Trophoblast cell (in vitro differentiated cells and primary cell): ENCODE measurements around the gene COQ5.
A peak's percentile ranks its signal among the peaks of the same experiment; 100 is the strongest.

Experiments
- DNase-seq, 2 donors: peaks; one replicate each; pipeline ENCODE4 v3.0.0-alpha.2; 2016
- H2AFZ ChIP-seq: 2 replicates; pipeline ENCODE4 v1.6.1; 2013; ENCODE audit warnings: low read length, moderate library complexity, mild to moderate bottlenecking; ENCODE audit not compliant: insufficient read depth, poor library complexity
- H2AK5ac ChIP-seq: 2 replicates; pipeline ENCODE4 v1.6.1; 2013; ENCODE audit warnings: mild to moderate bottlenecking, low read length
- H2BK120ac ChIP-seq: 2 replicates; pipeline ENCODE4 v1.6.1; 2013; ENCODE audit warnings: low read length, mild to moderate bottlenecking, moderate library complexity; ENCODE audit not compliant: insufficient read depth, poor library complexity
- H2BK12ac ChIP-seq: 2 replicates; pipeline ENCODE4 v1.6.1; 2013; ENCODE audit warnings: mild to moderate bottlenecking, low read length, moderate library complexity
- H2BK5ac ChIP-seq: 2 replicates; pipeline ENCODE4 v1.6.1; 2013; ENCODE audit warnings: low read length, low read depth, moderate library complexity, mild to moderate bottlenecking; ENCODE audit not compliant: poor library complexity
- H3K14ac ChIP-seq: 2 replicates; pipeline ENCODE4 v1.6.1; 2013; ENCODE audit warnings: mild to moderate bottlenecking, low read length
- H3K18ac ChIP-seq: 2 replicates; pipeline ENCODE4 v1.6.1; 2013; ENCODE audit warnings: mild to moderate bottlenecking, low read length
- H3K23ac ChIP-seq: 2 replicates; pipeline ENCODE4 v1.6.1; 2013; ENCODE audit warnings: low read length
- H3K27ac ChIP-seq: 2 replicates; pipeline ENCODE4 v1.5.1; 2013; ENCODE audit warnings: low read depth, mild to moderate bottlenecking, inconsistent platforms, low read length, moderate library complexity
- H3K27me3 ChIP-seq: 2 replicates; pipeline ENCODE4 v1.6.1; 2013; ENCODE audit warnings: inconsistent platforms, mild to moderate bottlenecking, low read length, moderate library complexity; ENCODE audit not compliant: insufficient read depth
- H3K36me3 ChIP-seq, 2 experiments: 1 replicate in 1 of 2; 2 replicates in 1 of 2; pipeline ENCODE4 v1.6.1; 2013; ENCODE audit warnings: low read length in 2 of 2, mild to moderate bottlenecking in 2 of 2, moderate library complexity in 1 of 2; ENCODE audit not compliant: insufficient read depth in 2 of 2, control insufficient read depth in 1 of 2
- H3K4ac ChIP-seq: 2 replicates; pipeline ENCODE4 v1.6.1; 2013; ENCODE audit warnings: low read depth, mild to moderate bottlenecking, low read length, moderate library complexity
- H3K4me1 ChIP-seq, 2 experiments: 1 replicate in 1 of 2; 2 replicates in 1 of 2; pipeline ENCODE4 v1.6.1; 2013; ENCODE audit warnings: low read length in 2 of 2, mild to moderate bottlenecking in 2 of 2, moderate library complexity in 1 of 2; ENCODE audit not compliant: insufficient read depth in 2 of 2, control insufficient read depth in 1 of 2
- H3K4me2 ChIP-seq: 2 replicates; pipeline ENCODE4 v1.6.1; 2013; ENCODE audit warnings: inconsistent platforms, mild to moderate bottlenecking, low read length, moderate library complexity
- H3K4me3 ChIP-seq: 2 replicates; pipeline ENCODE4 v1.5.1; 2013; ENCODE audit warnings: mild to moderate bottlenecking, low read depth, low read length, inconsistent platforms
- H3K79me1 ChIP-seq: one replicate; pipeline ENCODE4 v1.6.1; 2013; ENCODE audit warnings: low read length
- H3K79me2 ChIP-seq: 2 replicates; pipeline ENCODE4 v1.6.1; 2013; ENCODE audit warnings: low read length, mild to moderate bottlenecking; ENCODE audit not compliant: control insufficient read depth, insufficient read depth, poor library complexity
- H3K9ac ChIP-seq: 2 replicates; pipeline ENCODE4 v1.6.1; 2013; ENCODE audit warnings: mild to moderate bottlenecking, low read length
- H3K9me3 ChIP-seq: 2 replicates; pipeline ENCODE4 v1.6.1; 2013; ENCODE audit warnings: low read depth, mild to moderate bottlenecking, control low read depth, inconsistent platforms, low read length; ENCODE audit not compliant: insufficient read depth
- H4K12ac ChIP-seq: 2 replicates; pipeline ENCODE4 v1.6.1; 2013; ENCODE audit warnings: low read depth, mild to moderate bottlenecking, low read length, moderate library complexity
- H4K8ac ChIP-seq: 2 replicates; pipeline ENCODE4 v1.6.1; 2013; ENCODE audit warnings: low read depth, mild to moderate bottlenecking, low read length, moderate library complexity
- H4K91ac ChIP-seq: one replicate; pipeline ENCODE4 v1.6.1; 2013; ENCODE audit warnings: low read depth, mild to moderate bottlenecking, low read length, moderate library complexity
- WGBS: extraction: QIAGEN DNeasy Blood & Tissue Kit; methylation state at CpG from one replicate; pipeline ENCODE4 v1.1.7; 2013; ENCODE audit warnings: missing lambda C conversion rate; ENCODE audit not compliant: insufficient read length, insufficient coverage; ENCODE audit errors: extremely low coverage; 5-methylcytosine and 5-hydroxymethylcytosine counted together

Gene COQ5

DNA sequence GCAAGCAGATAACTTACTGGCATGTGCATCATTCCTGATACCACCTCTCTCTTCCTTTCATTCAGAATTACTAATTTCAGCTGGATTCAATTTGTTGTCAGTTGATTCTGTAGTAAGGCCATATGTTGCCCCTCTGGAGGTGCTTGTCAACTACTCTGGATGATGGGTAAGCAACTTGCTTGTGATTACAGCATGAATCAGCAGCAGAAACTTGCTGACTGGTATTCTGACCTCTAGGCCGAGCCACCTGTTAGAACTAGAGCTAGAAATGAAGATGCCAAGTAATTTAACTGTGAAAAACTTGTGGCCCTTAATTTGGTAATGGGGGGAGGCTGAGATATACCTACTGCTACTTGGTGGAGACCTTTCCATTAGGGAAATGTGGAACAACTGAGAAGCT is 10.3 kb upstream of the COQ5 start:
- no peak overlapping the region for H3K23ac ChIP-seq
- no peak overlapping the region for H3K14ac ChIP-seq
- peak overlapping the region; percentile 96 for H3K4ac ChIP-seq
- no peak overlapping the region for H2AK5ac ChIP-seq
- no peak for DNase-seq
- peaks cover 6% of the 10 kb centered on the region for H3K79me1 ChIP-seq
- no peak overlapping the region for H3K9ac ChIP-seq
- no peak overlapping the region for H3K4me2 ChIP-seq
- peaks cover 30% of the 10 kb centered on the region for H3K79me2 ChIP-seq
- H2BK12ac ChIP-seq: no peak overlapping the region
- H3K4me1 ChIP-seq: peaks cover 6% of the 10 kb centered on the region in 2 experiments
- no peak overlapping the region for H4K91ac ChIP-seq
- H3K36me3 ChIP-seq: peaks cover 6 to 13% of the 10 kb centered on the region in 2 experiments
- no peak overlapping the region for H2AFZ ChIP-seq
- H3K9me3 ChIP-seq: no peaks in the 10 kb centered on the region
- no peak overlapping the region for H4K12ac ChIP-seq
- no peak overlapping the region for H3K27ac ChIP-seq
- H3K18ac ChIP-seq: no peak overlapping the region
- WGBS: no CpG with 5 or more reads among the region's 1 CpG
- H2BK120ac ChIP-seq: no peak overlapping the region
- H3K27me3 ChIP-seq: no peaks in the 10 kb centered on the region
- no peak overlapping the region for H3K4me3 ChIP-seq
- H2BK5ac ChIP-seq: no peak overlapping the region
- no peak overlapping the region for H4K8ac ChIP-seq

DNA sequence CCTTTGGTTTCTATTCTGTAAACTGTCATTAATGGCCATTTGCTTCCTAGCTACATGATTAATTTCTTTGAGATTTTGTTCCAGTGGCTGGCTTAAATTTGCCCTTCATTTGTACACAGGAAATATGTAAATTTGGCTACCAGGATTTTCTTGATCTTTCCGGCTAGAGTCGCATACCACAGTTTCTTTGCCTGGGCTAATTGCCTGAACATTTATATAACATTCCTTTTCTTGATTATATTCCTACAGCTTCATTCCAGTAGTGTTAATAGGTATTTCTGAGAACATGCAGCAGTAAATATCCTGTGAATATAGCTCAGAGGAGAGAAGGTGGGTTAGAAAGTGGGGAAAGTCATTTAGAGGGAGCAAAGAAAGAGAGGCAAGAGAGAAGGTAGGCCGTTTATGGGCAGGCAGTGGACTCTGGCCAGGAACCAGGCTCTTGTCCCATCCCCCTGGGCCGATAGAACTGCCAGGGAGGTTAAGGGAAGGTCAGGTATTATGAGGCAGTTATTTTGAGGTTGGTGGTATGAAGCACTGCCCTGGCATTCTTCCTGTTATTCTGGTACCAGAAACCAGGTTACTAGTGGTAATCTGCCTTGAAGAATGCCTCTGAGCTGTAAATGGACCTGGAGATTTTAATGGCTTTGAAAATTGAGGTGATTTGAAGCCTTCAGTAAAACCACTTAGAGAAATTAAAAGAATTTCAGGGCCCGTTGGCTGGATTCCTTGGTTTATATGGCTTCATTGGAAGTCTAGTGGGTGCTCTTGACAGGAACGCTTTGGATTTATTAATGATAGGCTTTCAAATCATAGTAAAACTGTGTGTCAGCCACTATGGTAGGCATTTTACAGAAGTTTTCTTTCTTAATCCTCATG is 9.6 kb upstream of the COQ5 start:
- Histone ChIP-seq H3K79me2 (peaks cover 30% of the 10 kb centered on the region), H3K23ac (no peak overlapping the region), H4K12ac (no peak overlapping the region), H3K36me3 (peaks cover 6 to 8% of the 10 kb centered on the region in 2 experiments), H2AFZ (no peak overlapping the region), H3K18ac (no peak overlapping the region), H3K9ac (no peak overlapping the region), H3K4ac (peak overlapping the region; percentile 61), H2BK5ac (no peak overlapping the region), H3K9me3 (no peaks in the 10 kb centered on the region), H2BK12ac (no peak overlapping the region), H2BK120ac (no peak overlapping the region), H4K8ac (no peak overlapping the region), H3K27ac (no peak overlapping the region), H3K4me3 (no peak overlapping the region), H3K27me3 (no peaks in the 10 kb centered on the region), H2AK5ac (no peak overlapping the region), H3K4me1 (peaks cover 6% of the 10 kb centered on the region in 2 experiments), H3K14ac (no peak overlapping the region), H3K79me1 (peaks cover 7% of the 10 kb centered on the region), H4K91ac (no peak overlapping the region), H3K4me2 (no peak overlapping the region)
- DNase-seq: peak in 1 of 2 donors; percentile 22
- no CpG with 5 or more reads among the region's 6 CpGs for WGBS

- DNase-seq: no peak
- Histone ChIP-seq H3K23ac (peak overlapping the region; percentile 30), H3K9me3 (no peaks in the 10 kb centered on the region), H2AK5ac (no peak overlapping the region), H3K18ac (no peak overlapping the region), H2BK120ac (no peak overlapping the region), H3K9ac (no peak overlapping the region), H3K14ac (no peak overlapping the region), H3K4ac (peak overlapping the region; percentile 77), H3K4me2 (no peak overlapping the region), H4K8ac (no peak overlapping the region), H3K27ac (no peak overlapping the region), H3K27me3 (no peaks in the 10 kb centered on the region), H4K12ac (no peak overlapping the region), H3K4me3 (no peak overlapping the region), H3K79me2 (peaks cover 26% of the 10 kb centered on the region), H4K91ac (no peak overlapping the region), H2AFZ (no peak overlapping the region), H3K4me1 (peaks cover 6% of the 10 kb centered on the region in 2 experiments), H3K36me3 (peaks cover 5 to 8% of the 10 kb centered on the region in 2 experiments), H2BK12ac (no peak overlapping the region), H2BK5ac (no peak overlapping the region), H3K79me1 (peaks cover 7% of the 10 kb centered on the region)
- WGBS: no CpG with 5 or more reads among the region's 4 CpGs
Measured at GRCh38 chr12:120537856-120538220, 8.9 kb upstream of the COQ5 start.

GRCh38 chr12:120536064-120536791 is 7.3 kb upstream of the COQ5 start:
- Histone ChIP-seq H3K18ac (no peak overlapping the region), H3K27me3 (no peaks in the 10 kb centered on the region), H2BK12ac (no peak overlapping the region), H3K4me3 (no peak overlapping the region), H3K4ac (peak overlapping the region; percentile 77), H3K23ac (no peak overlapping the region), H4K91ac (no peak overlapping the region), H3K79me2 (peaks cover 23% of the 10 kb centered on the region), H2AK5ac (no peak overlapping the region), H3K14ac (no peak overlapping the region), H2BK5ac (no peak overlapping the region), H3K9me3 (no peaks in the 10 kb centered on the region), H3K79me1 (peaks cover 7% of the 10 kb centered on the region), H3K4me2 (peak overlapping the region; percentile 57), H2AFZ (no peak overlapping the region), H3K9ac (no peak overlapping the region), H4K8ac (no peak overlapping the region), H3K36me3 (peaks cover 2 to 5% of the 10 kb centered on the region in 2 experiments), H4K12ac (no peak overlapping the region), H3K27ac (no peak overlapping the region), H2BK120ac (no peak overlapping the region), H3K4me1 (peaks cover 6% of the 10 kb centered on the region in 2 experiments)
- WGBS: no CpG with 5 or more reads among the region's 13 CpGs
- DNase-seq: peak; percentile 35 to 66
